ENCODE results near the gene ZNF500. TPM values are rescaled to one million over a fixed set of nuclear protein-coding genes. Genes with fewer than 3 reads are reported as not detected.

Gene ZNF500
- total RNA-seq, 1 experiment from 2014 or later = 18.3 TPM

DNA sequence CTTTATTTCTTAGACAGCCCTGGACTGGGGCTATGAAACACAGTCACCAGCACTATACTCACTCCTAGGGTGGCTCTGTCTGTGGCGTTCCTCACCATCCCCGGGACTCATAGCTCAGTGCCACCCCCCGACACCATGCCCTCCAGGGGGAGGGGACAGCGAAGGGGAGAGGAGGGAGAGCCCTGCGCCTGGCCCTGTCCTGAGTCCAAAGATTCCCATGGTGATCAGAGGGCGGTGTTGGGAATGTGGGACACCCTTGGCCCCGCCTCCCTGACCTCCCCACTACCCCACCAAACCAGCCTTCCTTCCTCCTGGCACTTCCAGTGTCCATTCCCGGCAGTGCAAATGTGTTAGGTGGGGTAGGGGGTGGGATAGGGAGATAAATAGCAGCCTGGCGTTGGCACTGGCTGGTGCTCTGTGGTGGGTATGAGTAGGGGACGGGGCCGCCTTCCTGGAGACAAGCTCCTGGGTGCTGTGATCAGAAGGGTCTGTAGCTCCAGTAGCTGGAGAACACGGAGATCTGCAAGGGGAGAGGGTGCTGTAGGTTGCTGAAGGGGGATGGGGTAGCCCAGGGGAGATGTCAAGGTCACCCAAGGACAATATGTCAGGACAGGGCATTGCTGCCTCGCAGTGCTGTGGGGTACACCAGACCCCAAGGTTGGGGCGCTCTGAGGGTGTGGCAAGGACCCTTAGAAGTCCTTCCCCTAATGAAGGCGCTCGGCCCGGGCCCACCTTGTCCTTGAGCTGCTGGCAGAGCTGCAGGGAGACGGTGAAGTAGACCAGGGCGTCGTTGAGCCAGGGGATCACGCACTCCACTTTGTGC is 30.2 kb upstream of the ZNF500 start:
- Mint-ChIP-seq H3K27ac (peak overlapping the region in 2 of 3 experiments; percentile 59 to 79; a peak in 3 of 7 replicates), H3K9me3 (no peaks in the 10 kb centered on the region), H3K36me3 (ENCODE audit: insufficient read depth in 1 of 3, low read depth in 3 of 3) (peaks cover 3 to 24% (median 12%) of the 10 kb centered on the region in 3 experiments), H3K4me3 (no peak overlapping the region), H3K4me1 (peaks cover 6 to 13% of the 10 kb centered on the region in 2 experiments; a peak in 3 of 4 replicates), H3K27me3 (ENCODE audit: low read depth) (no peaks in the 10 kb centered on the region; the same call in none of the 2 replicates)
- H3K56ac ChIP-seq (ENCODE audit: insufficient read length, low read depth, low read length) = no peak overlapping the region
- no peak overlapping the region for H2AK5ac ChIP-seq (ENCODE audit: insufficient read length, low read length)
- H3K23ac ChIP-seq (ENCODE audit: insufficient read length, low read depth, low read length) = no peak overlapping the region
- no peaks in the 10 kb centered on the region for H3K79me1 ChIP-seq (ENCODE audit: insufficient read depth, low read depth, low read length, poor library complexity, severe bottlenecking)
- no peak overlapping the region for H4K5ac ChIP-seq (ENCODE audit: insufficient read length, low read depth, low read length)
- no peak overlapping the region for H2BK20ac ChIP-seq (ENCODE audit: low read depth, low read length, poor library complexity, severe bottlenecking)
- no peak overlapping the region for H4K91ac ChIP-seq (ENCODE audit: insufficient read length, low read depth, low read length)
- H3K79me2 ChIP-seq (ENCODE audit: insufficient read depth, low read length) = no peaks in the 10 kb centered on the region
- H2BK5ac ChIP-seq (ENCODE audit: insufficient read length, low read length) = no peak overlapping the region
- H3K9ac ChIP-seq (ENCODE audit: extremely low read depth, insufficient read length, low read length) = no peak overlapping the region
- H3K23me2 ChIP-seq (ENCODE audit: insufficient read length, low read depth, low read length, poor library complexity, severe bottlenecking) = peaks cover 4% of the 10 kb centered on the region
- H3K4ac ChIP-seq (ENCODE audit: low read depth, low read length) = no peak overlapping the region
- H3K4me2 ChIP-seq (ENCODE audit: insufficient read depth, insufficient read length, low read length) = no peak overlapping the region
- no peak overlapping the region for H2BK120ac ChIP-seq (ENCODE audit: low read depth, low read length, poor library complexity, severe bottlenecking)
- TF ChIP-seq, protein P1, sequence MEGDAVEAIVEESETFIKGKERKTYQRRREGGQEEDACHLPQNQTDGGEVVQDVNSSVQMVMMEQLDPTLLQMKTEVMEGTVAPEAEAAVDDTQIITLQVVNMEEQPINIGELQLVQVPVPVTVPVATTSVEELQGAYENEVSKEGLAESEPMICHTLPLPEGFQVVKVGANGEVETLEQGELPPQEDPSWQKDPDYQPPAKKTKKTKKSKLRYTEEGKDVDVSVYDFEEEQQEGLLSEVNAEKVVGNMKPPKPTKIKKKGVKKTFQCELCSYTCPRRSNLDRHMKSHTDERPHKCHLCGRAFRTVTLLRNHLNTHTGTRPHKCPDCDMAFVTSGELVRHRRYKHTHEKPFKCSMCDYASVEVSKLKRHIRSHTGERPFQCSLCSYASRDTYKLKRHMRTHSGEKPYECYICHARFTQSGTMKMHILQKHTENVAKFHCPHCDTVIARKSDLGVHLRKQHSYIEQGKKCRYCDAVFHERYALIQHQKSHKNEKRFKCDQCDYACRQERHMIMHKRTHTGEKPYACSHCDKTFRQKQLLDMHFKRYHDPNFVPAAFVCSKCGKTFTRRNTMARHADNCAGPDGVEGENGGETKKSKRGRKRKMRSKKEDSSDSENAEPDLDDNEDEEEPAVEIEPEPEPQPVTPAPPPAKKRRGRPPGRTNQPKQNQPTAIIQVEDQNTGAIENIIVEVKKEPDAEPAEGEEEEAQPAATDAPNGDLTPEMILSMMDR (conservative IDR thresholded peaks at IDR 0.05) = no peak
- no peak overlapping the region for H3K27ac ChIP-seq (ENCODE audit: insufficient read length, low read depth, low read length)
- H4K8ac ChIP-seq (replicated peaks; ENCODE audit: insufficient read length, low read depth, low read length) = no peak overlapping the region
- no peaks in the 10 kb centered on the region for H4K20me1 ChIP-seq (ENCODE audit: control insufficient read depth, insufficient read depth, insufficient read length)
- no peak overlapping the region for H2AFZ ChIP-seq (ENCODE audit: low read length)
- H2BK12ac ChIP-seq (ENCODE audit: insufficient read length, low read depth, low read length) = no peak overlapping the region
- H3K14ac ChIP-seq (ENCODE audit: insufficient read depth, low read length) = no peak overlapping the region; the same call in 1 of the 2 replicates
- DNase-seq = no peak
- no peak overlapping the region for H2BK15ac ChIP-seq (ENCODE audit: low read depth, low read length)
- WGBS (ENCODE audit: extremely low coverage, insufficient read length, low lambda C conversion rate) = no CpG with 5 or more reads among the region's 21 CpGs
- no peaks in the 10 kb centered on the region for H3K9me3 ChIP-seq (ENCODE audit: control insufficient read depth, low read depth, low read length)
- H3T11ph ChIP-seq (ENCODE audit: low read length) = no peak overlapping the region
- no peak overlapping the region for H3K18ac ChIP-seq (ENCODE audit: insufficient read length, low read depth, low read length)
- no peaks in the 10 kb centered on the region for H3K27me3 ChIP-seq (ENCODE audit: insufficient read depth, low read length)
- no peaks in the 10 kb centered on the region for H3K4me1 ChIP-seq (ENCODE audit: insufficient read depth, low read length)

Measured in H9 (cell line).